Measurements from ENCODE around the gene NLRP9.

Gene NLRP9

DNA sequence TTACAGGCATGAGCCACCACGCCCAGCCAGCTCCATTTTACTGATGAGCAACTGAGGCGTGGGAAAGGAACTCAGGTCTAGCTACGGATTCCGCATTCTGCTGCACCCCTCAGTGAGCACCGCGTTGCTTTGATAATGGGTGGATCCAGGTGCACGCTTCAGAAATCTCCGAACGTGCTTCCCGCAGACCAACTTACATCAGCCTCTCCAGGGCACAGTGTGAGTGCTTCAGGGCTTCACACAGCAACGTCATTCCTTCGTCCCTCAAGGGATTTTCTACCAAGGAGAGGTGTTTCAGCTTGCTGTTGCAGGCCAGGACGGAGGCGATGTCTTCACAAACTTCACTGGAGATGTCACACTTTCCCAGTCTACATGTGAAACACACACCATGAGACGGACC is 21.7 kb downstream of the NLRP9 start:
- DNase-seq (ENCODE audit: low read depth): no peak
- TF ChIP-seq, protein P1, sequence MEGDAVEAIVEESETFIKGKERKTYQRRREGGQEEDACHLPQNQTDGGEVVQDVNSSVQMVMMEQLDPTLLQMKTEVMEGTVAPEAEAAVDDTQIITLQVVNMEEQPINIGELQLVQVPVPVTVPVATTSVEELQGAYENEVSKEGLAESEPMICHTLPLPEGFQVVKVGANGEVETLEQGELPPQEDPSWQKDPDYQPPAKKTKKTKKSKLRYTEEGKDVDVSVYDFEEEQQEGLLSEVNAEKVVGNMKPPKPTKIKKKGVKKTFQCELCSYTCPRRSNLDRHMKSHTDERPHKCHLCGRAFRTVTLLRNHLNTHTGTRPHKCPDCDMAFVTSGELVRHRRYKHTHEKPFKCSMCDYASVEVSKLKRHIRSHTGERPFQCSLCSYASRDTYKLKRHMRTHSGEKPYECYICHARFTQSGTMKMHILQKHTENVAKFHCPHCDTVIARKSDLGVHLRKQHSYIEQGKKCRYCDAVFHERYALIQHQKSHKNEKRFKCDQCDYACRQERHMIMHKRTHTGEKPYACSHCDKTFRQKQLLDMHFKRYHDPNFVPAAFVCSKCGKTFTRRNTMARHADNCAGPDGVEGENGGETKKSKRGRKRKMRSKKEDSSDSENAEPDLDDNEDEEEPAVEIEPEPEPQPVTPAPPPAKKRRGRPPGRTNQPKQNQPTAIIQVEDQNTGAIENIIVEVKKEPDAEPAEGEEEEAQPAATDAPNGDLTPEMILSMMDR (conservative IDR thresholded peaks at IDR 0.05; ENCODE audit: control insufficient read depth, insufficient read depth, low read depth, low read length): no peak
- no peak overlapping the region for H3K4me3 ChIP-seq (ENCODE audit: control insufficient read depth, low read depth, low read length)

DNA sequence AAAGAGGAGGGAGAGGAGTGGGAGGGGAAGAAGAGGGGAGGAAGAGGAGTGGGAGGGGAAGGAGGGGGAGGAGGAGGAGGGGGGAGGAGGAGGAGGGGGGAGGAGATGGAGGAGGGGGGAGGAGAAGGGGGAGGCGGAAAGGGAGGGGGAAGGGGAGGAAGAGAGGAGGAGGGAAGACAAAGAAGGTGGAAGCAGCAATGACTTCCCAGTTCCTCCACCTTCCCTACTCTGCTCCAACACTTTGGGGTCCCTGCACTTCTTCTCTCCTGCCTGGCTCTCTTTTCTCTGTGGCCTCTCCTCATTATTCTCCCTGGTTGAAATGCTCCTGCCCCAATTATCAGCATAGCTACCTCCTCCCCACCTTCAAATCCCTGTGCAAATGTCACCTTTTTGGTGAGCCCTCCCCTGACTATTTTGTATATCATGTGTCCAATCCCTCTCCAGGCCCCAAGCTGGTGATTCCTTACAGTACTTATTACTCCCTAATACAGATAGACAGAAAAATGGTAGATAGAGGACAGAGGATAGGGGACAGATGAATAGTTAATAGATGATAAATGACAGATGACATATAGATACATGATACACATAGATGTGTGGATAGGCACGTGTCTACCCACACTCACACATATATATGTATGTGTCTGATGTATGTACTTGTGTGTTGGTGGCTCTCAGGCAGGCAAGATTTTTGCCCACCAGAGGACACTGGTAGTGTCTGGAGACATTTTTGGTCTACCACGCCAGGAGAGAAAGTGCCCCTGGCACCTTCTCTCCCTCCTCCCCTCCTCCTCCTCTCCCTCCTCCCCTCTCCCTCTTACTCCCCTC is 25.2 kb downstream of the NLRP9 start:
- TF ChIP-seq, protein P1 (conservative IDR thresholded peaks at IDR 0.05; ENCODE audit: control insufficient read depth, insufficient read depth, low read depth, low read length): no peak
- no peak overlapping the region for H3K4me3 ChIP-seq (ENCODE audit: control insufficient read depth, low read depth, low read length)

DNA sequence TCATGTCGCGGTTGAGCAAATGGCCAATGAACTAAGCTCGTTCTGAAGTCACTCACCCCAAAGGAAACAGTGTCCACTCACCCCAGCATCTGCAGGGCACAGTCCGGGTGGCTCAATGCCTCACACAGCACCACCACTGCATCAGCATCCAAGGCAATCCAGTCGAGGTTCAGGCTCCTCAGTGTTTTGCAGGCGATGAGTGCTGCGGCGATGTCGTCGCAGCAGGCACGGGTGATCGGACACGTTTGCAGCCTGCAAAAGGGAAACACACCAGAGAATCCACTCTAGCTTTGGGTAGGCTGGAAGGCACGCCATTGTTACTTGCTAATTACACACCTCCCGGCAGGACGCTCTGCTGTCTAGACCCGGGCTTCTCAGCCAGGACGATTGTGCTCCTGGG is 26.5 kb downstream of the NLRP9 start:
- H3K4me3 ChIP-seq (ENCODE audit: control insufficient read depth, low read depth, low read length): no peak overlapping the region
- TF ChIP-seq, protein P1 (conservative IDR thresholded peaks at IDR 0.05; ENCODE audit: control insufficient read depth, insufficient read depth, low read depth, low read length): no peak
- DNase-seq (ENCODE audit: low read depth): no peak

More for the DNA sequence above, 25.2 kb downstream of the NLRP9 start:
- no peak for DNase-seq (ENCODE audit: low read depth)

DNA sequence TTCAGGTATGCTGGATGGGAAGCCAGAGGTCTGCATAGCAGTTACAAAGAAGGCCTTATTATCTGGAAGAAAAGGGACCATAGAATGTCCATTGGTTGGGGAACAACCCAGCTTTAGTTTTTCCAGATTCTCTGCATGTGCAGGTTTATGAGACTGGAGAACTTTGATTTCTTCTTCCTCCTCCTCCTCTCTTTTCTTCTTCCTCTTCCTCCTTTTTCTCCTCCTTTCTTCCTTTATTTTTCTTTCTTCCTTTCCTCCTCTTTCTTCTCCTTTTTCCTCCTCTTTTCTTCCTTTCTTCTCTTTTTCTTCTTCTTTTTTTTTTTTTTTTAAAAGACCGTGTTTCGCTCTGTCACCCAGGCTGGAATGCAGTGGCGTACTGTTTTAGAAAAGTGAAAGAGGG is 32.2 kb downstream of the NLRP9 start:
- DNase-seq (ENCODE audit: low read depth): no peak
- TF ChIP-seq, protein P1 (conservative IDR thresholded peaks at IDR 0.05; ENCODE audit: control insufficient read depth, insufficient read depth, low read depth, low read length): no peak
- no peak overlapping the region for H3K4me3 ChIP-seq (ENCODE audit: control insufficient read depth, low read depth, low read length)

DNA sequence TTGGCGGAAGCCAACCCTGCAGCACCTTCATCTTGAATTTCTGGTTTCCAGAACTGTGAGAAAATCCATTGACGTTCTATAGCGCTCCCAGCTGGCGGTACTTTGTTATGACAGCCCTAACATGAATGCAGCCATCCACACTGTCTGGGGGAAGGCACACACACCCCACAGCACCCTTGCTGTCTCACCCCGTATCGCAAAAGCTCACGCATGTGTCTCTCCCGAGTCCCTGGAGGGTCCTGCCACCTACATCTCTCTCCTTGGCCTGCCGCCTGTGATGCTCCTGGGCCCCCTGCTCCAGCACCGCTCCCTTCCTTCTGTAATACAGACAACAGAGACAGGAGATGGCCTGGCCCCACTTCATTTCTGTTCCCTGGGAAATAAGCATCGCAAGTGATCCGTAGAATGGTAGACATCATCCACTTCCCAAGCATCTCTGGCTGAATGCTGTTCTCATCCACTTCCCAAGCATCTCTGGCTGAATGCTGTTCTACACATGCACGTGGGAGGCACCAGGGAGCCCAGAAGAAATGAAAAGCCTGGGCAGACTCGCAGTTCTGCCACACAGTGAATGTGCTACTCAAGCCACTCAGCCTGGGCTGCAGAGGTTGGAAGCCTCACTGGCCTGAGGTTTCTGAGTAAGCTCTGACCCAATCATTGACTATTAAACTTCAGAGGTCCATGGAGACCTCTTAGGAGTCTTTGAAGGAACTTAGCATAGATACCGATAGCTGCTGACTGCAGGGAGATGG is 33.5 kb downstream of the NLRP9 start:
- TF ChIP-seq, protein P1 (conservative IDR thresholded peaks at IDR 0.05; ENCODE audit: control insufficient read depth, insufficient read depth, low read depth, low read length): no peak
- DNase-seq (ENCODE audit: low read depth): peak; percentile 1
- no peak overlapping the region for H3K4me3 ChIP-seq (ENCODE audit: control insufficient read depth, low read depth, low read length)

DNA sequence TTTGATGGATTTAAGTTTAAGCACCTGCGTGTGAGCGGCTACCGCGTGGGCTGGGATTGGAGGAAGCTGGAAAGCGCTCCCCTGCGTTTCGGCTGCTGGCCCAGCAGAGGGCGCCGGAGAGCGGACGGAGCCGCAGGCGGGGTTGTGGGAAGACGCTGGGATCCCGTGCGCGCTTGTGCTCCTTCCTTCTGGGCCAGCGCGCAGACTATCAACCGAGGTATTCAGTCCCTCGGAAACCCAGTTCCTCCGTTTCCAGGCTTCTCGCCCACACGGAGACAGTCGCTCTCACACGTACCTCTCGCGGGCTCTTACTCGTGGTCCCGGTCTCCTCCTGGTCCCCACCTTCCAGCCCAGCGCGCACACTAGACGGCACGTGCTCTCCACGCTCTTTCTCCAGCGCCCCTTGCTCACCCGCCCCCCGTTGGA is 34.4 kb downstream of the NLRP9 start:
- H3K4me3 ChIP-seq (ENCODE audit: control insufficient read depth, low read depth, low read length): no peak overlapping the region

More for the DNA sequence above, 34.4 kb downstream of the NLRP9 start:
- TF ChIP-seq, protein P1 (conservative IDR thresholded peaks at IDR 0.05; ENCODE audit: control insufficient read depth, insufficient read depth, low read depth, low read length): peak; percentile 65
- DNase-seq (ENCODE audit: low read depth): peak; percentile 45

Measured in fibroblast of mammary gland (primary cell).